CD14-positive monocyte (primary cell): ENCODE measurements around the gene SORBS1. TPM values are rescaled to one million over a fixed set of nuclear protein-coding genes. Genes with fewer than 3 reads are reported as not detected.
A peak's percentile ranks its signal among the peaks of the same experiment; 100 is the strongest.

Experiments
- DNase-seq, 3 donors: peaks; one replicate each; pipeline ENCODE4 v3.0.0-alpha.2; 2011 to 2022
- H2AFZ ChIP-seq: 2 replicates; pipeline ENCODE4 v1.6.0; 2012; ENCODE audit warnings: mild to moderate bottlenecking, low read depth, low read length, inconsistent platforms; ENCODE audit not compliant: insufficient read depth, poor library complexity, severe bottlenecking
- H3K27ac ChIP-seq, 2 donors: 1 replicate in 1 of 2; 2 replicates in 1 of 2; pipeline ENCODE4 v1.5.1; 2012 to 2013; ENCODE audit warnings: low read length in 2 of 2, control low read depth in 1 of 2, inconsistent platforms in 1 of 2, low read depth in 1 of 2, mild to moderate bottlenecking in 1 of 2
- H3K27me3 ChIP-seq, 2 donors: one replicate each; pipeline versions ENCODE4 v1.6.0 to v1.6.1; 2011 to 2013; ENCODE audit warnings: low read length in 2 of 2; ENCODE audit not compliant: control insufficient read depth in 2 of 2, insufficient read depth in 2 of 2
- H3K36me3 ChIP-seq, 2 donors: replicated peaks in 1 of 2; 1 replicate in 1 of 2; 2 replicates in 1 of 2; pipeline versions ENCODE4 v1.5.1 to v1.6.1; 2012 to 2013; ENCODE audit warnings: low read length in 2 of 2, control low read depth in 1 of 2, inconsistent platforms in 1 of 2, mild to moderate bottlenecking in 1 of 2; ENCODE audit not compliant: insufficient read depth in 2 of 2, control insufficient read depth in 1 of 2
- H3K4me1 ChIP-seq, 2 donors: 1 replicate in 1 of 2; 2 replicates in 1 of 2; pipeline versions ENCODE4 v1.5.1 to v1.6.1; 2012 to 2013; ENCODE audit warnings: low read length in 2 of 2, control low read depth in 1 of 2, inconsistent platforms in 1 of 2, mild to moderate bottlenecking in 1 of 2, moderate library complexity in 1 of 2; ENCODE audit not compliant: insufficient read depth in 2 of 2, control insufficient read depth in 1 of 2
- H3K4me2 ChIP-seq: replicated peaks from 2 replicates; pipeline ENCODE3; 2012; ENCODE audit warnings: low read length, moderate library complexity, mild to moderate bottlenecking; ENCODE audit not compliant: poor library complexity, severe bottlenecking; ENCODE audit errors: extremely low read depth
- H3K4me3 ChIP-seq, 3 experiments: fragments of 200-600 bp in 1 of 3; sonication (generic) in 1 of 3; replicated peaks in 1 of 3; 1 replicate in 2 of 3; 2 replicates in 1 of 3; pipeline ENCODE4 v1.5.1; 2011 to 2013; ENCODE audit warnings: low read length in 3 of 3, mild to moderate bottlenecking in 3 of 3, control low read depth in 2 of 3, low read depth in 2 of 3, inconsistent platforms in 1 of 3, moderate library complexity in 1 of 3
- H3K79me2 ChIP-seq: 2 replicates; pipeline ENCODE4 v1.6.0; 2012; ENCODE audit warnings: mild to moderate bottlenecking, control low read depth, inconsistent platforms, low read length, moderate library complexity; ENCODE audit not compliant: insufficient read depth
- H3K9ac ChIP-seq: 2 replicates; pipeline ENCODE4 v1.6.0; 2017; ENCODE audit warnings: low read length, mild to moderate bottlenecking; ENCODE audit not compliant: insufficient read depth, poor library complexity, severe bottlenecking
- H3K9me3 ChIP-seq, 2 donors: replicated peaks in 1 of 2; 1 replicate in 1 of 2; 2 replicates in 1 of 2; pipeline versions ENCODE4 v1.5.1 to v1.6.1; 2012 to 2013; ENCODE audit warnings: low read length in 2 of 2, control low read depth in 1 of 2; ENCODE audit not compliant: control insufficient read depth in 1 of 2, insufficient read depth in 1 of 2
- H4K20me1 ChIP-seq: 2 replicates; pipeline ENCODE4 v1.6.0; 2012; ENCODE audit warnings: mild to moderate bottlenecking, low read length, control low read depth, moderate library complexity; ENCODE audit not compliant: insufficient read depth
- H3K27ac Mint-ChIP-seq, 7 donors: one replicate each; pipeline ENCODE4 v1.8.0; 2020; ENCODE audit warnings: mild to moderate bottlenecking in 7 of 7, mixed read lengths in 7 of 7, moderate library complexity in 6 of 7, inconsistent platforms in 2 of 7
- H3K27me3 Mint-ChIP-seq, 3 donors: one replicate each; pipeline ENCODE4 v1.8.0; 2021 to 2022; ENCODE audit warnings: low read depth in 3 of 3, mild to moderate bottlenecking in 3 of 3, mixed read lengths in 3 of 3, moderate library complexity in 3 of 3, inconsistent platforms in 1 of 3
- H3K36me3 Mint-ChIP-seq, 2 donors: one replicate each; pipeline ENCODE4 v1.8.0; 2020; ENCODE audit warnings: mixed read lengths in 2 of 2, inconsistent platforms in 1 of 2, mild to moderate bottlenecking in 1 of 2
- H3K4me1 Mint-ChIP-seq: one replicate; pipeline ENCODE4 v1.8.0; 2020; ENCODE audit warnings: mild to moderate bottlenecking, mixed read lengths
- H3K4me3 Mint-ChIP-seq, 2 donors: one replicate each; pipeline ENCODE4 v1.8.0; 2020; ENCODE audit warnings: mild to moderate bottlenecking in 2 of 2, mixed read lengths in 2 of 2, moderate library complexity in 1 of 2
- H3K9me3 Mint-ChIP-seq, 7 donors: one replicate each; pipeline ENCODE4 v1.8.0; 2020 to 2022; ENCODE audit warnings: mixed read lengths in 7 of 7, mild to moderate bottlenecking in 6 of 7, moderate library complexity in 6 of 7, inconsistent platforms in 2 of 7
- CTCF ChIP-seq: fragments of 200-600 bp; IDR thresholded peaks from one replicate; pipeline ENCODE4 v1.8.0; 2022; ENCODE audit warnings: antibody characterized with exemption, mild to moderate bottlenecking
- WGBS: methylation state at CpG from one replicate; pipeline ENCODE4 v1.1.5; 2013; ENCODE audit warnings: missing lambda C conversion rate; ENCODE audit not compliant: insufficient coverage; 5-methylcytosine and 5-hydroxymethylcytosine counted together
- intact Hi-C, 2 donors: fragments of 100-400 bp; cut with micrococcal nuclease; formaldehyde crosslinking; loops; one replicate each; pipeline versions ENCODE4 v1.15.0 to v1.15.1; 2023
- polyA plus RNA-seq, 3 donors: library from polyadenylated mRNA; depleted of rRNA in 1 of 3; unstranded in 2 of 3; stranded (reverse) in 1 of 3; fragments of 300-500 nt in 2 of 3; fragments of >200 nt in 1 of 3; fragmentation: Illumina TruSeq in 2 of 3; gene quantifications; 1 replicate in 2 of 3; 2 replicates in 1 of 3; pipeline ENCODE4 v1.2.3, GENCODE V29; 2012 to 2021

The SORBS1 gene
- polyA plus RNA-seq, 3 donors: 0.08 to 0.15 TPM; not detected in 1

GRCh38 chr10:95532536-95532935 is 28.6 kb downstream of the SORBS1 start:
- H3K4me2 ChIP-seq: no peak overlapping the region
- H3K4me3 ChIP-seq: no peak overlapping the region
- WGBS: no CpG with 5 or more reads among the region's 2 CpGs
- no peak overlapping the region for H3K4me3 Mint-ChIP-seq
- no peaks in the 10 kb centered on the region for H3K36me3 ChIP-seq
- H3K9ac ChIP-seq: no peak overlapping the region
- H3K4me1 ChIP-seq: no peaks in the 10 kb centered on the region
- no peak overlapping the region for H2AFZ ChIP-seq
- no peak overlapping the region for H3K27ac ChIP-seq
- DNase-seq: no peak
- peaks cover 3% of the 10 kb centered on the region for H3K4me1 Mint-ChIP-seq
- no peaks in the 10 kb centered on the region for H3K79me2 ChIP-seq
- H3K9me3 ChIP-seq: no peaks in the 10 kb centered on the region
- peaks cover 3 to 6% (median 6%) of the 10 kb centered on the region in 3 donors for H3K27me3 Mint-ChIP-seq
- H4K20me1 ChIP-seq: no peaks in the 10 kb centered on the region
- H3K27ac Mint-ChIP-seq: no peak overlapping the region
- TF ChIP-seq CTCF: no peak
- no peaks in the 10 kb centered on the region for H3K36me3 Mint-ChIP-seq
- intact Hi-C loops: no loop called here
- H3K9me3 Mint-ChIP-seq: no peaks in the 10 kb centered on the region
- H3K27me3 ChIP-seq: no peaks in the 10 kb centered on the region

- H3K27ac ChIP-seq: no peak overlapping the region
- H3K9ac ChIP-seq: no peak overlapping the region
- intact Hi-C loops: no loop called here
- 0% methylated on average over 1 of the region's 2 CpGs for WGBS
- TF ChIP-seq CTCF: no peak
- H3K27me3 ChIP-seq: no peaks in the 10 kb centered on the region
- Mint-ChIP-seq H3K27ac (peak overlapping the region in 1 of 7 donors; percentile 37), H3K9me3 (no peaks in the 10 kb centered on the region), H3K4me3 (no peak overlapping the region), H3K4me1 (peaks cover 3% of the 10 kb centered on the region), H3K36me3 (no peaks in the 10 kb centered on the region), H3K27me3 (peaks cover 3 to 6% (median 6%) of the 10 kb centered on the region in 3 donors)
- no peaks in the 10 kb centered on the region for H3K9me3 ChIP-seq
- no peaks in the 10 kb centered on the region for H3K4me1 ChIP-seq
- DNase-seq: no peak
- H3K79me2 ChIP-seq: no peaks in the 10 kb centered on the region
- H2AFZ ChIP-seq: peak overlapping the region; percentile 23
- no peaks in the 10 kb centered on the region for H3K36me3 ChIP-seq
- no peak overlapping the region for H3K4me3 ChIP-seq
- no peaks in the 10 kb centered on the region for H4K20me1 ChIP-seq
- no peak overlapping the region for H3K4me2 ChIP-seq
Measured at GRCh38 chr10:95531994-95532399, 29.2 kb downstream of the SORBS1 start.
